CD14-positive monocyte (primary cell): ENCODE results near the gene TAS2R20. TPM values are rescaled to one million over a fixed set of nuclear protein-coding genes. Genes with fewer than 3 reads are reported as not detected.

Source experiments
- DNase-seq, 3 donors: peaks; one replicate each; pipeline ENCODE4 v3.0.0-alpha.2; 2011 to 2022
- H2AFZ ChIP-seq: 2 replicates; pipeline ENCODE4 v1.6.0; 2012; ENCODE audit warnings: mild to moderate bottlenecking, low read depth, low read length, inconsistent platforms; ENCODE audit not compliant: insufficient read depth, poor library complexity, severe bottlenecking
- H3K27ac ChIP-seq, 2 donors: 1 replicate in 1 of 2; 2 replicates in 1 of 2; pipeline ENCODE4 v1.5.1; 2012 to 2013; ENCODE audit warnings: low read length in 2 of 2, control low read depth in 1 of 2, inconsistent platforms in 1 of 2, low read depth in 1 of 2, mild to moderate bottlenecking in 1 of 2
- H3K27me3 ChIP-seq, 2 donors: one replicate each; pipeline versions ENCODE4 v1.6.0 to v1.6.1; 2011 to 2013; ENCODE audit warnings: low read length in 2 of 2; ENCODE audit not compliant: control insufficient read depth in 2 of 2, insufficient read depth in 2 of 2
- H3K36me3 ChIP-seq, 2 donors: replicated peaks in 1 of 2; 1 replicate in 1 of 2; 2 replicates in 1 of 2; pipeline versions ENCODE4 v1.5.1 to v1.6.1; 2012 to 2013; ENCODE audit warnings: low read length in 2 of 2, control low read depth in 1 of 2, inconsistent platforms in 1 of 2, mild to moderate bottlenecking in 1 of 2; ENCODE audit not compliant: insufficient read depth in 2 of 2, control insufficient read depth in 1 of 2
- H3K4me1 ChIP-seq, 2 donors: 1 replicate in 1 of 2; 2 replicates in 1 of 2; pipeline versions ENCODE4 v1.5.1 to v1.6.1; 2012 to 2013; ENCODE audit warnings: low read length in 2 of 2, control low read depth in 1 of 2, inconsistent platforms in 1 of 2, mild to moderate bottlenecking in 1 of 2, moderate library complexity in 1 of 2; ENCODE audit not compliant: insufficient read depth in 2 of 2, control insufficient read depth in 1 of 2
- H3K4me2 ChIP-seq: replicated peaks from 2 replicates; pipeline ENCODE3; 2012; ENCODE audit warnings: low read length, moderate library complexity, mild to moderate bottlenecking; ENCODE audit not compliant: poor library complexity, severe bottlenecking; ENCODE audit errors: extremely low read depth
- H3K4me3 ChIP-seq, 3 experiments: fragments of 200-600 bp in 1 of 3; sonication (generic) in 1 of 3; replicated peaks in 1 of 3; 1 replicate in 2 of 3; 2 replicates in 1 of 3; pipeline ENCODE4 v1.5.1; 2011 to 2013; ENCODE audit warnings: low read length in 3 of 3, mild to moderate bottlenecking in 3 of 3, control low read depth in 2 of 3, low read depth in 2 of 3, inconsistent platforms in 1 of 3, moderate library complexity in 1 of 3
- H3K79me2 ChIP-seq: 2 replicates; pipeline ENCODE4 v1.6.0; 2012; ENCODE audit warnings: mild to moderate bottlenecking, control low read depth, inconsistent platforms, low read length, moderate library complexity; ENCODE audit not compliant: insufficient read depth
- H3K9ac ChIP-seq: 2 replicates; pipeline ENCODE4 v1.6.0; 2017; ENCODE audit warnings: low read length, mild to moderate bottlenecking; ENCODE audit not compliant: insufficient read depth, poor library complexity, severe bottlenecking
- H3K9me3 ChIP-seq, 2 donors: replicated peaks in 1 of 2; 1 replicate in 1 of 2; 2 replicates in 1 of 2; pipeline versions ENCODE4 v1.5.1 to v1.6.1; 2012 to 2013; ENCODE audit warnings: low read length in 2 of 2, control low read depth in 1 of 2; ENCODE audit not compliant: control insufficient read depth in 1 of 2, insufficient read depth in 1 of 2
- H4K20me1 ChIP-seq: 2 replicates; pipeline ENCODE4 v1.6.0; 2012; ENCODE audit warnings: mild to moderate bottlenecking, low read length, control low read depth, moderate library complexity; ENCODE audit not compliant: insufficient read depth
- H3K27ac Mint-ChIP-seq, 7 donors: one replicate each; pipeline ENCODE4 v1.8.0; 2020; ENCODE audit warnings: mild to moderate bottlenecking in 7 of 7, mixed read lengths in 7 of 7, moderate library complexity in 6 of 7, inconsistent platforms in 2 of 7
- H3K27me3 Mint-ChIP-seq, 3 donors: one replicate each; pipeline ENCODE4 v1.8.0; 2021 to 2022; ENCODE audit warnings: low read depth in 3 of 3, mild to moderate bottlenecking in 3 of 3, mixed read lengths in 3 of 3, moderate library complexity in 3 of 3, inconsistent platforms in 1 of 3
- H3K36me3 Mint-ChIP-seq, 2 donors: one replicate each; pipeline ENCODE4 v1.8.0; 2020; ENCODE audit warnings: mixed read lengths in 2 of 2, inconsistent platforms in 1 of 2, mild to moderate bottlenecking in 1 of 2
- H3K4me1 Mint-ChIP-seq: one replicate; pipeline ENCODE4 v1.8.0; 2020; ENCODE audit warnings: mild to moderate bottlenecking, mixed read lengths
- H3K4me3 Mint-ChIP-seq, 2 donors: one replicate each; pipeline ENCODE4 v1.8.0; 2020; ENCODE audit warnings: mild to moderate bottlenecking in 2 of 2, mixed read lengths in 2 of 2, moderate library complexity in 1 of 2
- H3K9me3 Mint-ChIP-seq, 7 donors: one replicate each; pipeline ENCODE4 v1.8.0; 2020 to 2022; ENCODE audit warnings: mixed read lengths in 7 of 7, mild to moderate bottlenecking in 6 of 7, moderate library complexity in 6 of 7, inconsistent platforms in 2 of 7
- WGBS: methylation state at CpG from one replicate; pipeline ENCODE4 v1.1.5; 2013; ENCODE audit warnings: missing lambda C conversion rate; ENCODE audit not compliant: insufficient coverage; 5-methylcytosine and 5-hydroxymethylcytosine counted together
- intact Hi-C, 2 donors: fragments of 100-400 bp; cut with micrococcal nuclease; formaldehyde crosslinking; loops; one replicate each; pipeline versions ENCODE4 v1.15.0 to v1.15.1; 2023
- polyA plus RNA-seq, 3 donors: library from polyadenylated mRNA; depleted of rRNA in 1 of 3; unstranded in 2 of 3; stranded (reverse) in 1 of 3; fragments of 300-500 nt in 2 of 3; fragments of >200 nt in 1 of 3; fragmentation: Illumina TruSeq in 2 of 3; gene quantifications; 1 replicate in 2 of 3; 2 replicates in 1 of 3; pipeline ENCODE4 v1.2.3, GENCODE V29; 2012 to 2021
- TF ChIP-seq, protein P1 (sequence below): fragments of 200-600 bp; IDR thresholded peaks from one replicate; pipeline ENCODE4 v1.8.0; 2022; ENCODE audit warnings: antibody characterized with exemption, mild to moderate bottlenecking

The TAS2R20 gene
- polyA plus RNA-seq, 3 donors, result 0.71 TPM; not detected in 2

DNA sequence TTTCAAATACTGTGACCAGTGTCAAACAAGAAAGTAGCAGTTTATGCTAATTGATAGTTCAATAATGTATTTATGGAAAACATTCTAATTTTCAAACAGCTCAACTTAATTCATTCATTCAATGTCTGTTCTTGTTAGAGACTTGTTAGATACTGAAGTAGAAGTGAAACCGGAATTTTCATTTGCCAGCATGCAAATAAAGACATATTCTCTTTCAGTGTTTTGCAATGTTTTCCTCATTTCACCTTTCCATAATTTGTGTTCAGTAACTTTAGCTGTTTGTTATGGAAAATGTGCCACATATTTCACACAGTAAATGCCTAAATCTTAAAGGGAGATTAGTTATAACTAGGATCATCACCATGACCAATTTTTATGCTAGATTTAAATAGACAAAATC lies 32.6 kb downstream of the TAS2R20 start:
- no CpG with 5 or more reads among the region's 1 CpG for WGBS
- Histone ChIP-seq H3K36me3 (no peaks in the 10 kb centered on the region), H3K4me2 (no peak overlapping the region), H3K4me1 (no peaks in the 10 kb centered on the region), H3K4me3 (no peak overlapping the region), H3K9ac (no peak overlapping the region), H3K79me2 (no peaks in the 10 kb centered on the region), H3K9me3 (no peaks in the 10 kb centered on the region), H3K27me3 (no peaks in the 10 kb centered on the region), H2AFZ (no peak overlapping the region), H4K20me1 (no peaks in the 10 kb centered on the region), H3K27ac (no peak overlapping the region)
- no peak for DNase-seq
- H3K9me3 Mint-ChIP-seq, result peaks cover 0 to 7% (median 0%) of the 10 kb centered on the region in 7 donors
- intact Hi-C loops, result no loop called here
- H3K27me3 Mint-ChIP-seq, result no peaks in the 10 kb centered on the region
- H3K4me1 Mint-ChIP-seq, result peaks cover 3% of the 10 kb centered on the region
- no peak overlapping the region for H3K27ac Mint-ChIP-seq
- no peaks in the 10 kb centered on the region for H3K36me3 Mint-ChIP-seq
- no peak overlapping the region for H3K4me3 Mint-ChIP-seq
- TF ChIP-seq, protein P1, sequence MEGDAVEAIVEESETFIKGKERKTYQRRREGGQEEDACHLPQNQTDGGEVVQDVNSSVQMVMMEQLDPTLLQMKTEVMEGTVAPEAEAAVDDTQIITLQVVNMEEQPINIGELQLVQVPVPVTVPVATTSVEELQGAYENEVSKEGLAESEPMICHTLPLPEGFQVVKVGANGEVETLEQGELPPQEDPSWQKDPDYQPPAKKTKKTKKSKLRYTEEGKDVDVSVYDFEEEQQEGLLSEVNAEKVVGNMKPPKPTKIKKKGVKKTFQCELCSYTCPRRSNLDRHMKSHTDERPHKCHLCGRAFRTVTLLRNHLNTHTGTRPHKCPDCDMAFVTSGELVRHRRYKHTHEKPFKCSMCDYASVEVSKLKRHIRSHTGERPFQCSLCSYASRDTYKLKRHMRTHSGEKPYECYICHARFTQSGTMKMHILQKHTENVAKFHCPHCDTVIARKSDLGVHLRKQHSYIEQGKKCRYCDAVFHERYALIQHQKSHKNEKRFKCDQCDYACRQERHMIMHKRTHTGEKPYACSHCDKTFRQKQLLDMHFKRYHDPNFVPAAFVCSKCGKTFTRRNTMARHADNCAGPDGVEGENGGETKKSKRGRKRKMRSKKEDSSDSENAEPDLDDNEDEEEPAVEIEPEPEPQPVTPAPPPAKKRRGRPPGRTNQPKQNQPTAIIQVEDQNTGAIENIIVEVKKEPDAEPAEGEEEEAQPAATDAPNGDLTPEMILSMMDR, result no peak

DNA sequence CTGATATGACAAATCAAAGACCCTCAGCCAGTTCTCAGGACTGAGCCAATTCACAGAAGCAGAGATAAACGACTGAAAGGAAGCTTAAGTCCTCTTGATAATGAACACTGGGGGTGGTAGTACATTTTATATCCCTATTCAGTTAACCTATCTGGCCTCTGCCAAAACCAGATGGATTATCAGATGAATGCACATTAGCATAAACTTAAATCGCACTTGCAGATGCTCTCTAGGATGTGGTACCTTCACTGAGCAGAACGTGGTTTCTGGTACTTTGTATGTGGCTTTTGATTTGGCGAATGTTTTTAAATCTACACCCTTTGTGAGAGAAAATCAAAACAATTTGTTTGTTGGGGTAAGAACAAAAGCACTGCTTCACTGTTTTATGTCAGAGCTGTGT lies 37.9 kb downstream of the TAS2R20 start:
- no peaks in the 10 kb centered on the region for H3K36me3 ChIP-seq
- no peaks in the 10 kb centered on the region for H3K79me2 ChIP-seq
- intact Hi-C loops, result no loop called here
- no peak overlapping the region for H3K9ac ChIP-seq
- Mint-ChIP-seq H3K27me3 (no peaks in the 10 kb centered on the region), H3K36me3 (peaks cover 3 to 8% of the 10 kb centered on the region in 2 donors), H3K4me1 (no peaks in the 10 kb centered on the region), H3K4me3 (no peak overlapping the region), H3K27ac (no peak overlapping the region), H3K9me3 (peaks cover 0 to 13% (median 7%) of the 10 kb centered on the region in 7 donors)
- H3K27ac ChIP-seq, result no peak overlapping the region
- H3K27me3 ChIP-seq, result no peaks in the 10 kb centered on the region
- no peak overlapping the region for H2AFZ ChIP-seq
- no peaks in the 10 kb centered on the region for H3K4me1 ChIP-seq
- H3K4me3 ChIP-seq, result no peak overlapping the region
- H4K20me1 ChIP-seq, result no peaks in the 10 kb centered on the region
- no peak overlapping the region for H3K4me2 ChIP-seq
- DNase-seq, result no peak
- WGBS, result 40% methylated on average over 2 of the region's 4 CpGs
- no peaks in the 10 kb centered on the region for H3K9me3 ChIP-seq
- TF ChIP-seq, protein P1, result no peak
